OCI-LY7 (cell line): Measurements from ENCODE around the gene EMD. TPM values are rescaled to one million over a fixed set of nuclear protein-coding genes. Genes with fewer than 3 reads are reported as not detected.

Experiments used
- BruUV-seq: library from RNA; stranded (reverse); fragments of 400-500 nt; replicated peaks from 2 replicates; lab custom pipeline; 2021; lab: Mats Ljungman, UMichigan
- CTCF ChIA-PET: fragments of 300-600 bp; sonication (Branson Sonifier 250); formaldehyde crosslinking; loops from one replicate; lab custom pipeline; 2022; ENCODE audit warnings: antibody characterized with exemption; ENCODE audit not compliant: unreplicated experiment; lab: Charles Lee
- POLR2A ChIA-PET: fragments of 300-600 bp; sonication (Branson Sonifier 250); formaldehyde crosslinking; loops from one replicate; lab custom pipeline; 2022; ENCODE audit warnings: antibody characterized with exemption; lab: Charles Lee
- DNase-seq: peaks from one replicate; pipeline ENCODE4 v3.0.0-alpha.2; 2015; ENCODE audit warnings: low spot score
- H2AFZ ChIP-seq: fragments of 200-600 bp; sonication (generic), shearing (Covaris generic); 2 replicates; pipeline ENCODE4 v1.6.1; 2014; ENCODE audit warnings: mild to moderate bottlenecking, antibody characterized with exemption, low read length, moderate library complexity
- H3K27ac ChIP-seq: fragments of 200-600 bp; sonication (generic); 2 replicates; pipeline ENCODE4 v1.5.1; 2014; ENCODE audit warnings: mixed run types, low read depth, mild to moderate bottlenecking, moderate library complexity, low read length, inconsistent platforms; ENCODE audit not compliant: poor library complexity, severe bottlenecking
- H3K36me3 ChIP-seq: fragments of 200-600 bp; sonication (generic); 2 replicates; pipeline ENCODE4 v1.6.1; 2014; ENCODE audit warnings: mild to moderate bottlenecking, antibody characterized with exemption, low read length, moderate library complexity, mixed read lengths; ENCODE audit not compliant: insufficient read depth
- H3K4me1 ChIP-seq: fragments of 200-600 bp; sonication (generic); 2 replicates; pipeline ENCODE4 v1.5.1; 2014; ENCODE audit warnings: mild to moderate bottlenecking, low read length; ENCODE audit not compliant: insufficient read depth, poor library complexity, severe bottlenecking
- H3K4me2 ChIP-seq: fragments of 200-600 bp; sonication (generic); 2 replicates; pipeline ENCODE4 v1.6.1; 2014; ENCODE audit warnings: mild to moderate bottlenecking, low read length
- H3K4me3 ChIP-seq: fragments of 200-600 bp; sonication (generic); 2 replicates; pipeline ENCODE4 v1.5.1; 2014; ENCODE audit warnings: mild to moderate bottlenecking, low read depth, low read length; ENCODE audit not compliant: poor library complexity, severe bottlenecking
- H3K79me2 ChIP-seq: fragments of 200-600 bp; sonication (generic); 2 replicates; pipeline ENCODE4 v1.6.1; 2016; ENCODE audit warnings: low read depth, mild to moderate bottlenecking, low read length, moderate library complexity, mixed read lengths; ENCODE audit not compliant: insufficient read depth
- H3K9me2 ChIP-seq: fragments of 200-600 bp; sonication (generic); 2 replicates; pipeline ENCODE4 v1.6.1; 2016; ENCODE audit warnings: mild to moderate bottlenecking, low read length, mixed read lengths; ENCODE audit not compliant: insufficient read depth
- H3K9me3 ChIP-seq: fragments of 200-600 bp; sonication (generic); 2 replicates; pipeline ENCODE4 v1.6.1; 2014; ENCODE audit warnings: mild to moderate bottlenecking, mixed run types, low read length, mixed read lengths
- H4K20me1 ChIP-seq: fragments of 200-600 bp; sonication (generic); 2 replicates; pipeline ENCODE4 v1.6.1; 2014; ENCODE audit warnings: mild to moderate bottlenecking, antibody characterized with exemption, low read length, moderate library complexity, mixed read lengths; ENCODE audit not compliant: insufficient read depth
- EZH2phosphoT487 ChIP-seq: fragments of 200-600 bp; sonication (generic); IDR thresholded peaks from 2 replicates; pipeline ENCODE4 v1.6.1; 2018; ENCODE audit warnings: low read depth, borderline replicate concordance, mild to moderate bottlenecking, mixed run types, antibody characterized with exemption, low read length, moderate library complexity, mixed read lengths
- intact Hi-C: fragments of 100-400 bp; cut with micrococcal nuclease; formaldehyde crosslinking; loops from one replicate; pipeline ENCODE4 v1.10.0; 2022; ENCODE audit not compliant: unreplicated experiment
- total RNA-seq, 2 experiments: library from RNA; depleted of rRNA in 1 of 2; stranded (reverse); fragments of >200 nt in 1 of 2; shearing (Covaris generic) in 1 of 2; gene quantifications; 2 replicates each; pipeline ENCODE4 v1.2.3, GENCODE V29; 2014 to 2022
- TF ChIP-seq, protein P1 (sequence below): fragments of 200-600 bp; sonication (generic); conservative IDR thresholded peaks from 2 replicates; pipeline ENCODE4 v1.5.1; 2014; ENCODE audit warnings: mild to moderate bottlenecking, antibody characterized with exemption, low read length, moderate library complexity, mixed read lengths

EMD gene
- total RNA-seq, 2 experiments from 2014 or later = 35.4 to 64.6 TPM

- ChIA-PET CTCF (no interaction called here), POLR2A (no interaction called here)
- TF ChIP-seq EZH2phosphoT487 = no peak
- TF ChIP-seq, protein P1, sequence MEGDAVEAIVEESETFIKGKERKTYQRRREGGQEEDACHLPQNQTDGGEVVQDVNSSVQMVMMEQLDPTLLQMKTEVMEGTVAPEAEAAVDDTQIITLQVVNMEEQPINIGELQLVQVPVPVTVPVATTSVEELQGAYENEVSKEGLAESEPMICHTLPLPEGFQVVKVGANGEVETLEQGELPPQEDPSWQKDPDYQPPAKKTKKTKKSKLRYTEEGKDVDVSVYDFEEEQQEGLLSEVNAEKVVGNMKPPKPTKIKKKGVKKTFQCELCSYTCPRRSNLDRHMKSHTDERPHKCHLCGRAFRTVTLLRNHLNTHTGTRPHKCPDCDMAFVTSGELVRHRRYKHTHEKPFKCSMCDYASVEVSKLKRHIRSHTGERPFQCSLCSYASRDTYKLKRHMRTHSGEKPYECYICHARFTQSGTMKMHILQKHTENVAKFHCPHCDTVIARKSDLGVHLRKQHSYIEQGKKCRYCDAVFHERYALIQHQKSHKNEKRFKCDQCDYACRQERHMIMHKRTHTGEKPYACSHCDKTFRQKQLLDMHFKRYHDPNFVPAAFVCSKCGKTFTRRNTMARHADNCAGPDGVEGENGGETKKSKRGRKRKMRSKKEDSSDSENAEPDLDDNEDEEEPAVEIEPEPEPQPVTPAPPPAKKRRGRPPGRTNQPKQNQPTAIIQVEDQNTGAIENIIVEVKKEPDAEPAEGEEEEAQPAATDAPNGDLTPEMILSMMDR = no peak
These were observed 27.1 kb upstream of the EMD start for GRCh38 chrX:154352012-154352401.

GRCh38 chrX:154352466-154352865 is 26.6 kb upstream of the EMD start:
- H3K9me3 ChIP-seq = no peaks in the 10 kb centered on the region

More at GRCh38 chrX:154352012-154352401, 27.1 kb upstream of the EMD start:
- Histone ChIP-seq H3K27ac (no peak overlapping the region), H3K9me3 (no peaks in the 10 kb centered on the region), H3K79me2 (no peaks in the 10 kb centered on the region), H3K4me1 (no peaks in the 10 kb centered on the region), H3K36me3 (peaks cover 43% of the 10 kb centered on the region), H4K20me1 (no peaks in the 10 kb centered on the region), H2AFZ (no peak overlapping the region), H3K9me2 (no peaks in the 10 kb centered on the region), H3K4me2 (no peak overlapping the region), H3K4me3 (no peak overlapping the region)
- no TSS peak for BruUV-seq
- no peak for DNase-seq
- intact Hi-C loops = no loop called here

GRCh38 chrX:154353172-154353843 is 25.8 kb upstream of the EMD start:
- TF ChIP-seq EZH2phosphoT487 = no peak
- TF ChIP-seq, protein P1 = no peak
- no peaks in the 10 kb centered on the region for H4K20me1 ChIP-seq
- H3K27ac ChIP-seq = no peak overlapping the region
- ChIA-PET CTCF (no interaction called here), POLR2A (no interaction called here)
- no peaks in the 10 kb centered on the region for H3K9me3 ChIP-seq
- no TSS peak for BruUV-seq
- intact Hi-C loops = no loop called here
- no peak overlapping the region for H3K4me2 ChIP-seq
- no peaks in the 10 kb centered on the region for H3K9me2 ChIP-seq
- no peaks in the 10 kb centered on the region for H3K4me1 ChIP-seq
- H3K4me3 ChIP-seq = no peak overlapping the region
- no peaks in the 10 kb centered on the region for H3K79me2 ChIP-seq
- no peak for DNase-seq
- peaks cover 51% of the 10 kb centered on the region for H3K36me3 ChIP-seq
- H2AFZ ChIP-seq = no peak overlapping the region

More at GRCh38 chrX:154352466-154352865, 26.6 kb upstream of the EMD start:
- H3K4me2 ChIP-seq = no peak overlapping the region
- ChIA-PET CTCF (no interaction called here), POLR2A (no interaction called here)
- TF ChIP-seq, protein P1 = no peak
- no peak for TF ChIP-seq EZH2phosphoT487
- intact Hi-C loops = no loop called here
- H3K27ac ChIP-seq = no peak overlapping the region
- no peaks in the 10 kb centered on the region for H3K4me1 ChIP-seq
- no peak overlapping the region for H2AFZ ChIP-seq
- H3K36me3 ChIP-seq = peaks cover 47% of the 10 kb centered on the region
- DNase-seq = no peak
- no peaks in the 10 kb centered on the region for H3K9me2 ChIP-seq
- no peaks in the 10 kb centered on the region for H3K79me2 ChIP-seq
- no peaks in the 10 kb centered on the region for H4K20me1 ChIP-seq
- BruUV-seq = TSS peak; percentile 77
- H3K4me3 ChIP-seq = no peak overlapping the region
